ENCODE data around the gene FILIP1. TPM values are rescaled to one million over a fixed set of nuclear protein-coding genes. Genes with fewer than 3 reads are reported as not detected.
A peak's percentile ranks its signal among the peaks of the same experiment; 100 is the strongest.

FILIP1 gene
- total RNA-seq, 4 donors from 2014 or later = 2.2 to 9.3 (median 5.1) TPM

DNA sequence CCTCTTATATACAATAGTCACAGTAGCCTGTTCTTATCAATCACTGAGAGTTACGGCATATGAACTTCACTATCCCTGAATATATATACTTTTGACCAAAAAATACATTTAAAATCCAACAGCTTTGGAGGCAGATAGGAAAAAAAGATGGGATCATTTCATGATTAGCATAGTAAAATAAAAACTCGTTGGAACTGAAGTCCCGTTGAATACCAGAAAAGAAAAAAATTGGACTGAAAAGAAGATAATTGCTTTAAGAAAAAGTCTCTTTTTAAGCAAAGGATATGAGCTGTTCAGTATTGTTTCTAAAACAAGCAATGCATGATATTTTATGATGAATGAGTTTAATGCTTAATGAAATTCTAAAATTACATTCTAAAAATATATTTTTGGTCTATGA, 4.4 kb upstream of the FILIP1 start:
- no peaks in the 10 kb centered on the region for H3K36me3 ChIP-seq
- no peaks in the 10 kb centered on the region for H3K4me1 ChIP-seq
- DNase-seq = no peak
- WGBS, 2 donors = 68 to 80% methylated on average over 3 of the region's 3 CpGs
- H3K4me3 ChIP-seq (replicated peaks in 1 of 3) = no peak overlapping the region
- H3K27me3 ChIP-seq = no peaks in the 10 kb centered on the region
- intact Hi-C loops (cut with DNase I) = no loop called here
- no peaks in the 10 kb centered on the region for H3K9me3 ChIP-seq
- no peak for TF ChIP-seq POLR2A (IDR thresholded peaks at IDR 0.05)
- TF ChIP-seq, protein P1, sequence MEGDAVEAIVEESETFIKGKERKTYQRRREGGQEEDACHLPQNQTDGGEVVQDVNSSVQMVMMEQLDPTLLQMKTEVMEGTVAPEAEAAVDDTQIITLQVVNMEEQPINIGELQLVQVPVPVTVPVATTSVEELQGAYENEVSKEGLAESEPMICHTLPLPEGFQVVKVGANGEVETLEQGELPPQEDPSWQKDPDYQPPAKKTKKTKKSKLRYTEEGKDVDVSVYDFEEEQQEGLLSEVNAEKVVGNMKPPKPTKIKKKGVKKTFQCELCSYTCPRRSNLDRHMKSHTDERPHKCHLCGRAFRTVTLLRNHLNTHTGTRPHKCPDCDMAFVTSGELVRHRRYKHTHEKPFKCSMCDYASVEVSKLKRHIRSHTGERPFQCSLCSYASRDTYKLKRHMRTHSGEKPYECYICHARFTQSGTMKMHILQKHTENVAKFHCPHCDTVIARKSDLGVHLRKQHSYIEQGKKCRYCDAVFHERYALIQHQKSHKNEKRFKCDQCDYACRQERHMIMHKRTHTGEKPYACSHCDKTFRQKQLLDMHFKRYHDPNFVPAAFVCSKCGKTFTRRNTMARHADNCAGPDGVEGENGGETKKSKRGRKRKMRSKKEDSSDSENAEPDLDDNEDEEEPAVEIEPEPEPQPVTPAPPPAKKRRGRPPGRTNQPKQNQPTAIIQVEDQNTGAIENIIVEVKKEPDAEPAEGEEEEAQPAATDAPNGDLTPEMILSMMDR (IDR thresholded peaks at IDR 0.05) = no peak
- H3K27ac ChIP-seq = no peak overlapping the region

DNA sequence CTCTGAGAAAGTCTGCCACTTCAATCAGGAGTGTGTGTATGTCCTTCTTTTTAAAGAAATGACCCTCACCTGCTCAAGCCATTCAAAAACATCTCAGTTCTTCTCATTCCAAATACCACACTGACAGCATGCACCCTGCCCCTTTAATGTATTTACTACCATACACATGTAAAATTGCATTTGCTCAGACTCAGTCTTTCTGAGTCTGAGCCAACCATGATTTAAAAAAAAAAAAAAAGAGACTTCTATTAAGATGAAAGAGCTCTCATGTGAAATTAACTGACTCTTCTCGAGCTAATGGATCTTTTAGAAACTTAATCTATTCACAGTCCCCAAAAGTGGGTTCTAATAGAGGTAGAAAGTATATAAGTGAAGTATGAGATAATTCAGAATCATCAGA, 1.4 kb upstream of the FILIP1 start:
- H3K27me3 ChIP-seq = no peaks in the 10 kb centered on the region
- 83 to 85% methylated on average over 1 of the region's 1 CpG for WGBS, 2 donors
- no peaks in the 10 kb centered on the region for H3K4me1 ChIP-seq
- no peak for TF ChIP-seq POLR2A (IDR thresholded peaks at IDR 0.05)
- TF ChIP-seq, protein P1 (IDR thresholded peaks at IDR 0.05) = no peak
- peak overlapping the region in 1 of 3 donors; percentile 8 for H3K27ac ChIP-seq
- no peaks in the 10 kb centered on the region for H3K9me3 ChIP-seq
- intact Hi-C loops (cut with DNase I) = no loop called here
- H3K36me3 ChIP-seq = no peaks in the 10 kb centered on the region
- H3K4me3 ChIP-seq (replicated peaks in 1 of 3) = no peak overlapping the region
- DNase-seq = no peak

DNA sequence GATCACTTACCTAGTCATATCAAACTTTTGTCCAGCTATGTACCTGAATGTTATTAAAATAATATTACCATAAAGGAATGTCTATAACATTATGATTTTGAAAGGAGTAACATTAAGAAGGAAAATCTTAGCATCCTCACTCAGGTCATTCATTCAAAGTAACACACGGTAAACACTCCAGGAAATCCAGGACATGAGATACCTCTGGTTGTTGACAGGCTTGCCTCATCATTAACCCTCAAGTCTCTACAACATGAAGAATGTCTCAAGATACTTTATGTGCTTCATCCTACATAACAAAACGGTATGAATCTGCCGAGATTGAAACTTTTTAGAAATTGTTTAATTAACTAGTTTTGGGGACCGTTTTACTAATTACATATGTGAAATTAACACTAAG, 690 bp upstream of the FILIP1 start:
- intact Hi-C loops (cut with DNase I) = no loop called here
- Histone ChIP-seq H3K4me1 (no peaks in the 10 kb centered on the region), H3K27ac (peak overlapping the region; percentile 28 to 74 (median 60)), H3K4me3 (replicated peaks in 1 of 3) (no peak overlapping the region), H3K27me3 (no peaks in the 10 kb centered on the region), H3K9me3 (no peaks in the 10 kb centered on the region), H3K36me3 (no peaks in the 10 kb centered on the region)
- TF ChIP-seq, protein P1 (IDR thresholded peaks at IDR 0.05) = no peak
- TF ChIP-seq POLR2A (IDR thresholded peaks at IDR 0.05) = no peak
- no peak for DNase-seq
- WGBS, 2 donors = 85% methylated on average over 4 of the region's 4 CpGs

DNA sequence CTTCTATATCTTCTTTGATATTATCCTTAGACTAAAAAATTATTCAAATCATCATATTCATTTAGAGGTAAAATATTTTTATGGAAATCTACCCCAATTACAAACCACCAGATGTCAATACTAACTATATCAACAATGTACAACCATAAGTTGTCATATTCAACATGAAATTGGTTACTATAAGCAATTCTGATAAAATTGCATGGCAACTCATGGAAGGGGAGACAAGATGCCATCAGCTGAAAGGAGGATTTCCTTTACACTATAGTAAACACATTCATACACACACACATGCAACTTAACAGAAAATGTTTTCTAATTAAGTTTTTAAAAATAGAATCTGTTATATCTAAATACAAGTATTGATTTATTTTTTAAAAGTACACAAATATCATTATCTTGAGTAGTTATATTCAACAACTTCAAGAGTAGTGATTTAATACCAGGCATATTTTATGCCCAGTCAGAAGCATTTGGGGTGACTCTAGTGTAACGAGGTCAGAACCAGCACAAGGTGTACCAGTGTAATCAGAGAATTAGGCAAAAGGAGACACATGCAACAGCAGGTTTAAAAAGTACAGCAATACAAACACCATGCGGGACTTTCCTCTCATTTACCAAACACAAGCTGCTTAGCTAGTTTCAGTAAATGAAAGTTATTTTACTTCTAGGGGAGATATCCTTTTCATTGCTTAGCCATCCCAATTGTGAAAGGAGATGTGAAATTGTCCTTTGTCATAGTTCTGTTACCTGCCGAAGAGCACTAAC, 1.0 kb downstream of the FILIP1 start:
- 61 to 70% methylated on average over 3 of the region's 3 CpGs for WGBS, 2 donors
- intact Hi-C loops (cut with DNase I) = no loop called here

DNA sequence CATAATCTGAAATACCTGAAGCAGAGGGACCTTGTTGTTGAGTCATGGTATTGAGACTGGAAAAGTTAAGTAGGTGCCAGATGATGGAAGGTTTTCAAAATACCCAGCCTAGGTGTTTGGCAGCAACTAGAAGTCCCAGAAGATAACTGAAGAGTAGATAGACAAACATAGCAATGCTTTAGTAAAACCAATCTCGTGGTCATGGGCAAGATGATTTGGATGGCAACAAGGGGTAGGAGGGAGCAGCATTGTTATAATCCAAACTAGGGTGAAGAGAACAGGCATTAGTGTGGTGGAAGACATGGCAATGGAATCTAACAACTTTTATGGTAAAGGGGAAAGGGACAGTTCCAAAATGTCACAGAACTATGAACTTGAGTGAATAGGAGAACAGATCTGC, 2.3 kb downstream of the FILIP1 start:
- H3K4me3 ChIP-seq (replicated peaks in 1 of 3) = peak overlapping the region in 1 of 3 donors; percentile 1

More for the DNA sequence above, 1.0 kb downstream of the FILIP1 start:
- H3K9me3 ChIP-seq = no peaks in the 10 kb centered on the region
- no peaks in the 10 kb centered on the region for H3K4me1 ChIP-seq
- no peak for DNase-seq
- peak overlapping the region in 2 of 3 donors; percentile 60 to 74 for H3K27ac ChIP-seq
- no peaks in the 10 kb centered on the region for H3K36me3 ChIP-seq
- no peak for TF ChIP-seq POLR2A (IDR thresholded peaks at IDR 0.05)
- TF ChIP-seq, protein P1 (IDR thresholded peaks at IDR 0.05) = no peak
- no peak overlapping the region for H3K4me3 ChIP-seq (replicated peaks in 1 of 3)
- no peaks in the 10 kb centered on the region for H3K27me3 ChIP-seq

More for the DNA sequence above, 2.3 kb downstream of the FILIP1 start:
- TF ChIP-seq, protein P1 (IDR thresholded peaks at IDR 0.05) = no peak
- TF ChIP-seq POLR2A (IDR thresholded peaks at IDR 0.05) = no peak
- no peak for DNase-seq
- Histone ChIP-seq H3K27me3 (no peaks in the 10 kb centered on the region), H3K27ac (peak overlapping the region in 1 of 3 donors; percentile 35), H3K36me3 (no peaks in the 10 kb centered on the region), H3K9me3 (no peaks in the 10 kb centered on the region), H3K4me1 (no peaks in the 10 kb centered on the region)
- 72 to 84% methylated on average over 1 of the region's 1 CpG for WGBS, 2 donors
- intact Hi-C loops (cut with DNase I) = no loop called here
